Measurements from ENCODE around the gene BRME1. TPM values are rescaled to one million over a fixed set of nuclear protein-coding genes. Genes with fewer than 3 reads are reported as not detected.
"Not testable (repeated sequence)": the region's sequence is repeated elsewhere in the genome, so short reads cannot be mapped to it uniquely, and the experiment has no call there.

BRME1 gene
- total and polyA plus RNA-seq, 2 donors from 2014 or later = 1.5 to 1.8 TPM

DNA sequence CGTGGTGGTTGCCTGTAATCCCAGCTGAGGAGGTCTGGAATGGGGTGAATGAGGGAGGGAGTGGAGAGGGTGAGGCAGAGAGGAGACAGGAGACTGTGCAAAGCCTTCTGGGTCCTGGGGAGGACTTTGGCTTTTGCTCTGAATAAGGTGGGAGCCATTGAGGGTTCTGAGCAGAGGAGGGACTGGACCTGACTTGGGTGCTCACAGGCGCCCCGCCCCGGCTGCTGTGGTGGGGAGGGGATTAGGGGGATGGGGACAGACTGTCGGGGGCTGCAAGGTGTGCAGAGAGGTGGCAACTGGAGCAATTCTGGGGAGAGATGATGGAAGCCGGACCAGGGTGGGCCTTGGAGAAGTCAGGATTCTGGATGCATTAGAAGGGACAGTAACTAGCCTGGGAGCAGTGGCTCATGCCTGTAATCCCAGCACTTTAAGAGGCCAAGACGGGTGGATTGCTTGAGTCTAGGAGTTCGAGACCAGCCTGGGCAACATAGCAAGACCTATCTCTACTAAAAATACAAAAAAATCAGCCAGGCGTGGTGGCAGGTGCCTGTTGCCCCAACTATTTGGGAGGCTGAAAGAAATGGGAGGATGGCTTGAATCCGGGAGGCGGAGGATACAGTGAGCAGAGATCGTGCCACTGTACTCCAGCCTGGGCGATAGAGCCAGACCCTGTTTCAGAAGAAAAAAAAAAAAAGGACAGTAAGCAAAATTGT, 45.1 kb downstream of the BRME1 start:
- DNase-seq (no peak), FAIRE-seq (no peak)
- intact Hi-C loops (cut with DNase I) = loop anchor here (10.0 kb wide), 2 partner anchors 86 to 256 kb away; partner anchors contain the start of gene C19orf53
- Histone ChIP-seq H3K27ac (ENCODE audit: low read depth in 2 of 2, low read length in 2 of 2) (peak overlapping the region in 1 of 2 donors; percentile 9), H3K27me3 (ENCODE audit: control insufficient read depth, insufficient read depth, low read length) (no peaks in the 10 kb centered on the region), H3K4me1 (ENCODE audit: control insufficient read depth in 2 of 3, insufficient read depth in 2 of 3, low read depth in 1 of 3, low read length in 3 of 3) (peaks cover 0 to 11% (median 7%) of the 10 kb centered on the region in 3 donors), H3K9me3 (ENCODE audit: control insufficient read depth in 2 of 3, insufficient read depth in 1 of 3, low read length in 3 of 3) (no peaks in the 10 kb centered on the region), H3K36me3 (ENCODE audit: control insufficient read depth in 2 of 3, insufficient read depth in 3 of 3, low read length in 3 of 3) (no peaks in the 10 kb centered on the region), H3K9ac (ENCODE audit: low read length in 3 of 3) (no peak overlapping the region), H3K4me3 (ENCODE audit: low read length in 3 of 3) (no peak overlapping the region)
- TF ChIP-seq, protein P1, sequence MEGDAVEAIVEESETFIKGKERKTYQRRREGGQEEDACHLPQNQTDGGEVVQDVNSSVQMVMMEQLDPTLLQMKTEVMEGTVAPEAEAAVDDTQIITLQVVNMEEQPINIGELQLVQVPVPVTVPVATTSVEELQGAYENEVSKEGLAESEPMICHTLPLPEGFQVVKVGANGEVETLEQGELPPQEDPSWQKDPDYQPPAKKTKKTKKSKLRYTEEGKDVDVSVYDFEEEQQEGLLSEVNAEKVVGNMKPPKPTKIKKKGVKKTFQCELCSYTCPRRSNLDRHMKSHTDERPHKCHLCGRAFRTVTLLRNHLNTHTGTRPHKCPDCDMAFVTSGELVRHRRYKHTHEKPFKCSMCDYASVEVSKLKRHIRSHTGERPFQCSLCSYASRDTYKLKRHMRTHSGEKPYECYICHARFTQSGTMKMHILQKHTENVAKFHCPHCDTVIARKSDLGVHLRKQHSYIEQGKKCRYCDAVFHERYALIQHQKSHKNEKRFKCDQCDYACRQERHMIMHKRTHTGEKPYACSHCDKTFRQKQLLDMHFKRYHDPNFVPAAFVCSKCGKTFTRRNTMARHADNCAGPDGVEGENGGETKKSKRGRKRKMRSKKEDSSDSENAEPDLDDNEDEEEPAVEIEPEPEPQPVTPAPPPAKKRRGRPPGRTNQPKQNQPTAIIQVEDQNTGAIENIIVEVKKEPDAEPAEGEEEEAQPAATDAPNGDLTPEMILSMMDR (IDR thresholded peaks at IDR 0.05; ENCODE audit: borderline replicate concordance, extremely low read depth, insufficient read depth) = no peak

DNA sequence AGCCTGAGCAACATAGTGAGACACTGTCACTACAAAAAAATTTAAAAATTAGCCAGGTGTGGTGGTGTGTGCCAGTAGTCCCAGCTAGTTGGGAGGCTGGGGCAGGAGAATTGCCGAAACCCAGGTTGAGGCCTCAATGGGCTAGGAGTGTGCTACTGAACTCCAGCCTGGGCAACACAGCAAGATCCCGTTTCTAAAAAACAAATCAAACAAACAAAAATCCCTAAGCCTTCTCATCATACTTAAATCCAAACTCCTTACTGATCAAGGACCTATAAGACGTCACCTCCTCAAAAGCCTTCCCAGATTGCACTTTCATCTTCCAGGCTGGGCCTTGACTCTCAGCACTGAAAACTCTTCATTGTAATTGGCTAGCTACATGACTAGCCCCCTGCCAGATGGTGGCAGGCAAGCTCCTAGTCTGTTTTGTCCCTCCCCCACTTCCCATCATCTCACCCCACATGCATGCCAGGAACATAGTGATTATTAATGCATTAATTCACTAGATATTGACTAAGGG, 46.5 kb downstream of the BRME1 start:
- no peak overlapping the region for H3K4me3 ChIP-seq (ENCODE audit: low read length in 3 of 3)
- H3K27me3 ChIP-seq (ENCODE audit: control insufficient read depth, insufficient read depth, low read length) = no peaks in the 10 kb centered on the region
- peaks cover 0 to 7% (median 7%) of the 10 kb centered on the region in 3 donors for H3K4me1 ChIP-seq (ENCODE audit: control insufficient read depth in 2 of 3, insufficient read depth in 2 of 3, low read depth in 1 of 3, low read length in 3 of 3)
- FAIRE-seq (no peak), DNase-seq (no peak)
- no peak overlapping the region for H3K9ac ChIP-seq (ENCODE audit: low read length in 3 of 3)
- TF ChIP-seq, protein P1 (IDR thresholded peaks at IDR 0.05; ENCODE audit: borderline replicate concordance, extremely low read depth, insufficient read depth) = no peak
- no peaks in the 10 kb centered on the region for H3K36me3 ChIP-seq (ENCODE audit: control insufficient read depth in 2 of 3, insufficient read depth in 3 of 3, low read length in 3 of 3)
- no peak overlapping the region for H3K27ac ChIP-seq (ENCODE audit: low read depth in 2 of 2, low read length in 2 of 2)
- H3K9me3 ChIP-seq (ENCODE audit: control insufficient read depth in 2 of 3, insufficient read depth in 1 of 3, low read length in 3 of 3) = no peaks in the 10 kb centered on the region
- intact Hi-C loops (cut with DNase I) = no loop called here

DNA sequence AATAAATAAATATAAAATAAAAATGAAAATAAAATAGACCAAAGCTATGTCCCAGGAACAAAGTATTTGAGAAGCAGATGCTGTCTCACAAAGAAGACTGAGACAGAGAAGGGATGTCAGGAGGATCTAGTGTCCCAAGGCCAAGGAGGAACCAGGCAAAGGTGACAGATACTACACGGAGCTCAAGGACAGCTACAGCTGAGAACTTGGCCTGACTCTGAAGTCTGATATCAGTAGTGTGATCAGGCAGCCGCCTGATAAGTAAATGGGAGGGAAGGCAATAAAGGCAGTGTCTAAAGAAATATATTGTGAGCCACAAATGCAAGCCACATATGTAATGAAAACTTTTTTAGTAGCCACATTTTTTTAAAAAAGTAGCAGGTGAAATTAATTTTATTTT, 49.4 kb downstream of the BRME1 start:
- Histone ChIP-seq H3K4me1 (ENCODE audit: control insufficient read depth in 2 of 3, insufficient read depth in 2 of 3, low read depth in 1 of 3, low read length in 3 of 3) (peaks cover 0 to 2% (median 2%) of the 10 kb centered on the region in 3 donors), H3K4me3 (ENCODE audit: low read length in 3 of 3) (no peak overlapping the region), H3K9ac (ENCODE audit: low read length in 3 of 3) (no peak overlapping the region), H3K27me3 (ENCODE audit: control insufficient read depth, insufficient read depth, low read length) (no peaks in the 10 kb centered on the region), H3K36me3 (ENCODE audit: control insufficient read depth in 2 of 3, insufficient read depth in 3 of 3, low read length in 3 of 3) (no peaks in the 10 kb centered on the region), H3K27ac (ENCODE audit: low read depth in 2 of 2, low read length in 2 of 2) (no peak overlapping the region), H3K9me3 (ENCODE audit: control insufficient read depth in 2 of 3, insufficient read depth in 1 of 3, low read length in 3 of 3) (no peaks in the 10 kb centered on the region)
- no peak for FAIRE-seq
- no peak for DNase-seq
- intact Hi-C loops (cut with DNase I) = no loop called here
- TF ChIP-seq, protein P1 (IDR thresholded peaks at IDR 0.05; ENCODE audit: borderline replicate concordance, extremely low read depth, insufficient read depth) = no peak

DNA sequence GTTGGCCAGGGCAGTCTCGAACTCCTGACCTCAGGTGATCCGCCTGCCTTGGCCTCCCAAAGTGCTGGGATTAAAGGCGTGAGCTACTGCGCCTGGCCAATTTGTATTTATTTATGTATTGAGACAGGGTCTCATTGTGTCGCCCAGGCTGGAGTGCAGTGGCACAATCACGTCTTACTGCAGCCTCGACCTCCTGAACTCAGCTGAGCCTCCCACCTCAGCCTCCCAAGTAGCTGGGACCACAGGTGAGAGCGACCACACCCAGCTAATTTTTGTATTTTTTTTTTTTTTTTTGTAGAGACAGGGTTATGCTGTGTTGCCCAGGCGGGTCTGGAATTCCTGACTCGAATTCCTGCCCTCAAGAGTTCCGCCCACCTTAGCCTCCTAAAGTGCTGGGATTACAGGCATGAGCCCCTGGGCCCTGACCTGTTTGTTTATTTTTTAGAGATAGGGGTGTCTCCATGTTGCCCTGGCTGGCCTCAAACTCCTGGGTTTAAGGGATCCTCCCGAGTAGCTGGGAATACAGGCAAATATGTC, 53.7 kb downstream of the BRME1 start:
- peak in 1 of 5 donors; percentile 55 for DNase-seq

GRCh38 chr19:13851734-13852114, 54.2 kb downstream of the BRME1 start:
- H3K4me3 ChIP-seq (ENCODE audit: low read length in 3 of 3); H3K36me3 ChIP-seq (ENCODE audit: control insufficient read depth in 2 of 3, insufficient read depth in 3 of 3, low read length in 3 of 3); intact Hi-C loops (cut with DNase I); H3K9me3 ChIP-seq (ENCODE audit: control insufficient read depth in 2 of 3, insufficient read depth in 1 of 3, low read length in 3 of 3); FAIRE-seq; DNase-seq; H3K9ac ChIP-seq (ENCODE audit: low read length in 3 of 3); H3K27me3 ChIP-seq (ENCODE audit: control insufficient read depth, insufficient read depth, low read length): not testable (repeated sequence)
- peak overlapping the region; percentile 78 to 94 for H3K27ac ChIP-seq (ENCODE audit: low read depth in 2 of 2, low read length in 2 of 2)
- peaks cover 4 to 14% (median 6%) of the 10 kb centered on the region in 3 donors for H3K4me1 ChIP-seq (ENCODE audit: control insufficient read depth in 2 of 3, insufficient read depth in 2 of 3, low read depth in 1 of 3, low read length in 3 of 3)

More for the DNA sequence above, 53.7 kb downstream of the BRME1 start:
- H3K9me3 ChIP-seq (ENCODE audit: control insufficient read depth in 2 of 3, insufficient read depth in 1 of 3, low read length in 3 of 3); H3K4me3 ChIP-seq (ENCODE audit: low read length in 3 of 3); H3K9ac ChIP-seq (ENCODE audit: low read length in 3 of 3); H3K36me3 ChIP-seq (ENCODE audit: control insufficient read depth in 2 of 3, insufficient read depth in 3 of 3, low read length in 3 of 3); intact Hi-C loops (cut with DNase I); FAIRE-seq; H3K27ac ChIP-seq (ENCODE audit: low read depth in 2 of 2, low read length in 2 of 2); H3K27me3 ChIP-seq (ENCODE audit: control insufficient read depth, insufficient read depth, low read length): not testable (repeated sequence)
- H3K4me1 ChIP-seq (ENCODE audit: control insufficient read depth in 2 of 3, insufficient read depth in 2 of 3, low read depth in 1 of 3, low read length in 3 of 3) = peaks cover 4 to 13% (median 6%) of the 10 kb centered on the region in 3 donors
